OCI-LY1 (cell line): ENCODE data around the gene MACROD2.

Experiments
- CTCF ChIP-seq: fragments of 200-600 bp; sonication (generic), shearing (Covaris generic); IDR thresholded peaks from 2 replicates; pipeline ENCODE4 v1.5.1; 2017; ENCODE audit warnings: mild to moderate bottlenecking, antibody characterized with exemption, low read length, moderate library complexity, mixed read lengths
- EZH2 ChIP-seq: fragments of 200-600 bp; sonication (generic), shearing (Covaris generic); IDR thresholded peaks from 2 replicates; pipeline ENCODE4 v1.8.0; 2017; ENCODE audit warnings: borderline replicate concordance, mixed run types, mild to moderate bottlenecking, antibody characterized with exemption, low read length, moderate library complexity, mixed read lengths

GRCh38 chr20:14832630-14833029 is 837.3 kb downstream of the MACROD2 start:
- TF ChIP-seq CTCF (no peak), EZH2 (no peak)
